Measurements from ENCODE around the gene SLC25A5.
"Not testable (repeated sequence)": the region's sequence is repeated elsewhere in the genome, so short reads cannot be mapped to it uniquely, and the experiment has no call there.

SLC25A5 gene

DNA sequence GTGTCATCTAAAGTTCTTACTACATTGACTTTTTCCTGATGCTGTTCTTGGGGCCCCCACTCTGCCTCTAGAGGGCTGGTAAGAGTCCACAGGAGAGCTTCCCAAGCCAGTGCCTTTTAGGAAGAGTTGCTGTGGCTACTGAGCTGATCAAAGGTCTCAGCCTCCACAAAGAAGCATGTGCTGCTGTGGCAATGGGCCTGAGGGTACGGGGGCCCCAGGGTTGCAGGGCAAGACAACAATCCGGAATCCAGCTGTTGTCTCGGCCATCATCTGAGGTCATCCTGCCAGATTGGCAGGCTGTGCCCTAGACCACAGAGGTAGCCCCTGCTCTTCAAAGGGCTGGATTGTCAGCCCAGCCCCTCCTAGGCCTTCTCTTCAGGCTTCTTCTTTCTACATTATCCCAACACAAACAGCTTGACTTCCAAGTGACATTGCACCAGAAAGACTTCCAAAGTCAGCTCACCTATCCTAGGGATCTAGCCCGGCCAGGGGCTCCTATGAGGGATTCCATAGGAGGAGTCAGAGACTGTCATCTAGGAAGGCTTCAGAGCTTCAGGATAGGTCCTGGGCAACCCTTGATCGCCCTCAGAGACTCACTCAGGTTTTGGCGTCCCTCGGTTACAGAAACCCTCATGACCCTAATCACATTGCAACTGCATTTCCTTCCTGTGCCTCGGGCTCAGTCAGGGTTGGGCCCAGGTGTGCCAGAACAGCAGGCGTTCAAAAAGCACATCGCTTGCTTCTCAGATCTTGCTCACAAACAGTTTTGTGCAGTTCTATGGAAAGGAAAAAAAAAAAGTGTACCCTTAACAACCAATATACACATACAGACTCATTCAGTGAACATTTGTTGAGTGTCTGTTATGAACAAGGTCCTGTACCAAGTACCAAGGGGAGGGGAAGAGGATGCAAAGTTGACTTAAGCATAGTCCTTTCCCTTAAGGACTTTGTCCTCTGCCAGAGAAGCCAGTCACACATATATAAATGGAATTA is 27.8 kb downstream of the SLC25A5 start:
- DNase-seq (ENCODE audit: low read depth): no peak
- H3K4me3 ChIP-seq (ENCODE audit: low read length): no peak overlapping the region
- TF ChIP-seq CTCF (conservative IDR thresholded peaks at IDR 0.05; ENCODE audit: low read length): no peak

DNA sequence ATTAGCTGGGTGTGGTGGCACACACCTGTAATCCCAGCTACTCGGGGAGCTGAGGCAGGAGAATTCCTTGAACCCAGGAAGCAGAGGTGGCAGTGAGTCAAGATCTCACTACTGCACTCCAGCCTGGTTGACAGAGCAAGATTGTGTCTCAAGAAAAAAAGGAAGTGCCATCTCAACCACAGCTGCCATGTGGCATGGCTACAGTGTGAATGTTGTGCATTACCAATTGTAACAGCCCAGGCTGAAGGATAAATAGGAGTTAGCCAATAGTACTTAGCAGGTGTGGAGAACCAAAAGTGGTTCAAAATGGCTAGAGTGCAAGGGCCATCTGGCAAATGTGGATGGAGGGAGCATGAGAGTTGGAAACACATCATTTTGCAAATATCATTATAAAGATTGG is 28.9 kb downstream of the SLC25A5 start:
- TF ChIP-seq CTCF (conservative IDR thresholded peaks at IDR 0.05; ENCODE audit: low read length): no peak
- DNase-seq (ENCODE audit: low read depth): no peak
- H3K4me3 ChIP-seq (ENCODE audit: low read length): no peak overlapping the region

- H3K4me3 ChIP-seq (ENCODE audit: low read length): no peak overlapping the region
- no peak for DNase-seq (ENCODE audit: low read depth)
- no peak for TF ChIP-seq CTCF (conservative IDR thresholded peaks at IDR 0.05; ENCODE audit: low read length)
Measured at GRCh38 chrX:119500061-119500800, 32.0 kb downstream of the SLC25A5 start.

DNA sequence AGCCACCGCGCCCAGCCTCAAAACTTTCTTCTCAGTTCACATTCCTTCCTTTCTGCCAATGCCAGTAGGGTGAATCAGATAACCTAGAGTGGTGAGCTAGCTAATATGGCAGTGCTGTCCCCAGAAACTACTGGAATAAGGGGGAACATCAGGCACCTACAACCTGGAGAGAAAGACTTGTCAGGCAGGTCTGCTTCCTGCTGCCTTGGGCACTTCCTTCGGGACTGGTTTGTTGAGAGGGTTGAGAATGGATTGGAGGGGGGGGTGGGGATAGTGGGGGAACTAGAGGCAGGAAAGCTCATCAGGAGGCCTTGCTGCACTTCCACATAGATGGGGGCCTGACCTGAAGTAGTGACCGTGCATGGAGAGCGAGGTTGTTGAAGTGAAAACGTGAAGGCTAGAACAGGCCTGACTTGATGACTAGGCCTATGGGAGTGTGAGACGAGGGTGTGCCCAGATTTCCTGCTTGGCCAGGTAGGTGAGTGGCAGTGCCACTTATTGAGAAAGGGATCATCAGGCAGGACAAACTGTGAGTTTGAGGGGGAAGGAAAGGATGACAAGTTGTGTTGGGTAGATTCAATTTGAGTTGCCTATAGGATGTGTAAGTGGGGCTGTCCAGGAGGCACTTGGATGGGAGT is 33.4 kb downstream of the SLC25A5 start:
- no peak overlapping the region for H3K4me3 ChIP-seq (ENCODE audit: low read length)
- DNase-seq (ENCODE audit: low read depth): no peak
- no peak for TF ChIP-seq CTCF (conservative IDR thresholded peaks at IDR 0.05; ENCODE audit: low read length)

GRCh38 chrX:119502727-119503483 is 34.7 kb downstream of the SLC25A5 start:
- TF ChIP-seq CTCF (conservative IDR thresholded peaks at IDR 0.05; ENCODE audit: low read length): no peak
- H3K4me3 ChIP-seq (ENCODE audit: low read length): no peak overlapping the region
- DNase-seq (ENCODE audit: low read depth): peak; percentile 59

DNA sequence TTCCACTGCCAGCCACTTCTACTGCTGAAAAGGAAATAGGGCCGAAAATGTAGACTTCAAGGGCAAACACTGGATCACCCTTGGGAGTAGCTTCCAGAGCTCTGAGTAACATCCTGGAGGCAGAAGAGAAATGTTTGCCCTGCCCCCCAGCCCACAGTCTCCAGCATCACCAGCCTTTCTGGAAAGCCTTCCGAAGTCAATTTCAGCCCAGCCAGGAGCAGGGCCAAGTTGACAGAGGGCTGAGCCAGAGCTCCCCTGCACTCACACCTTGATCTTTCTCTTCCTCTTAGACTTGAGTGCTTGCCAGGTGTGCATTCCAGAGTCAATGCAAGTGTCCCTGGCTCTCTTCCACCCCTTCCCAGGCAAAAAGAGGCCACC is 35.2 kb downstream of the SLC25A5 start:
- no peak for TF ChIP-seq CTCF (conservative IDR thresholded peaks at IDR 0.05; ENCODE audit: low read length)
- DNase-seq (ENCODE audit: low read depth): peak; percentile 91
- H3K4me3 ChIP-seq (ENCODE audit: low read length): no peak overlapping the region

- not testable (repeated sequence) for H3K4me3 ChIP-seq (ENCODE audit: low read length); DNase-seq (ENCODE audit: low read depth)
Measured at GRCh38 chrX:119505145-119505544, 36.9 kb downstream of the SLC25A5 start.
